ENCODE measurements around the gene SSBP4. TPM values are rescaled to one million over a fixed set of nuclear protein-coding genes. Genes with fewer than 3 reads are reported as not detected.

The SSBP4 gene
- total and polyA plus RNA-seq, 2 donors (not counting 3 experiments of a cell fraction or from before 2014, with no cell fraction given), result 89.6 to 151 TPM

- H2AFZ ChIP-seq (ENCODE audit: low read depth, low read length), result no peak overlapping the region
- no TSS peak for BruUV-seq (replicated peaks)
- TF ChIP-seq FOS (IDR thresholded peaks at IDR 0.05; ENCODE audit: borderline replicate concordance, insufficient read depth, low read length) (no peak), GATA2 (IDR thresholded peaks at IDR 0.05; ENCODE audit: insufficient read depth, insufficient read length, low read depth, low read length) (no peak), POLR2AphosphoS5 (IDR thresholded peaks at IDR 0.05; ENCODE audit: insufficient read depth, low read depth, low read length) (no peak), JUN (IDR thresholded peaks at IDR 0.05; ENCODE audit: borderline replicate concordance, insufficient read depth, insufficient read length, low read depth) (no peak), MYC (IDR thresholded peaks at IDR 0.05; ENCODE audit: low read depth, low read length) (no peak), CTCF (IDR thresholded peaks at IDR 0.05; ENCODE audit: extremely low read depth in 1 of 2, insufficient read depth in 1 of 2, low read depth in 1 of 2, low read length in 2 of 2) (no peak), POLR2A (IDR thresholded peaks at IDR 0.05; ENCODE audit: low read depth, low read length) (no peak), EZH2 (IDR thresholded peaks at IDR 0.05; ENCODE audit: borderline replicate concordance, low read depth, low read length, severe bottlenecking) (no peak), MAX (IDR thresholded peaks at IDR 0.05; ENCODE audit: insufficient read depth, insufficient read length) (no peak)
- peaks cover 73% of the 10 kb centered on the region for H3K79me2 ChIP-seq (ENCODE audit: control insufficient read depth, insufficient read depth, low read length)
- no peaks in the 10 kb centered on the region for H3K9me1 ChIP-seq (replicated peaks; ENCODE audit: control insufficient read depth, extremely low read depth, insufficient read depth, low read length)
- POLR2A ChIA-PET, result no interaction called here
- intact Hi-C loops (cut with micrococcal nuclease), result no loop called here
- H3K4me1 ChIP-seq (ENCODE audit: control insufficient read depth, extremely low read depth, insufficient read depth, low read length), result peaks cover 18% of the 10 kb centered on the region
- dilution Hi-C loops (cut with MboI; ENCODE audit: extremely low pct_ligation_motif_present, low sequenced_read_pairs), result no loop called here
- H3K36me3 ChIP-seq (ENCODE audit: control insufficient read depth in 2 of 2, extremely low read depth in 1 of 2, insufficient read depth in 2 of 2, low read length in 2 of 2), result no peaks in the 10 kb centered on the region
- H3K9me3 ChIP-seq (replicated peaks; ENCODE audit: control insufficient read depth, insufficient read depth, low read length), result no peaks in the 10 kb centered on the region
- no peak for DNase-seq (ENCODE audit: low read depth, low spot score)
- H3K4me3 ChIP-seq (replicated peaks in 1 of 3; ENCODE audit: insufficient read depth in 1 of 3, low read depth in 1 of 3, low read length in 3 of 3), result no peak overlapping the region
- FAIRE-seq, result no peak
- no peaks in the 10 kb centered on the region for H4K20me1 ChIP-seq (replicated peaks; ENCODE audit: control insufficient read depth, extremely low read depth, insufficient read depth, low read length)
- H3K27me3 ChIP-seq (ENCODE audit: control insufficient read depth in 2 of 2, insufficient read depth in 2 of 2, low read length in 2 of 2), result no peaks in the 10 kb centered on the region
- H3K9ac ChIP-seq (replicated peaks; ENCODE audit: extremely low read depth, insufficient read depth, low read length), result no peak overlapping the region
- H3K4me2 ChIP-seq (ENCODE audit: insufficient read depth, low read length), result no peak overlapping the region
- no peak overlapping the region for H3K27ac ChIP-seq (ENCODE audit: insufficient read depth, low read depth, low read length)
- CTCF ChIA-PET, result interaction anchor here (1.0 to 1.5 kb wide), 5 partner anchors 28 to 143 kb away, joined by 3 to 4 read pairs (median 3); no protein-coding TSS in a partner anchor
Measured at GRCh38 chr19:18422530-18423191, 3.5 kb downstream of the SSBP4 start.
